Measurements from ENCODE around the gene SEMA5A. TPM values are rescaled to one million over a fixed set of nuclear protein-coding genes. Genes with fewer than 3 reads are reported as not detected.

SEMA5A gene
- total RNA-seq, 1 experiment from 2014 or later, result 0.15 TPM

- BruUV-seq (replicated peaks), result no TSS peak
- H3K27me3 ChIP-seq (ENCODE audit: control insufficient read depth, insufficient read depth, low read length), result no peaks in the 10 kb centered on the region
- H3K27ac ChIP-seq (ENCODE audit: low read length), result no peak overlapping the region
- CTCF ChIA-PET, result no interaction called here
- POLR2A ChIA-PET, result interaction anchor here (0.6 kb wide), 1 partner anchor 227 kb away, joined by 3 read pairs; no protein-coding TSS in a partner anchor
- no peaks in the 10 kb centered on the region for H3K9me3 ChIP-seq (ENCODE audit: control insufficient read depth, insufficient read depth, low read depth, low read length)
- no peaks in the 10 kb centered on the region for H3K4me1 ChIP-seq (ENCODE audit: control insufficient read depth, insufficient read depth, low read length)
- no peak overlapping the region for H3K4me3 ChIP-seq (ENCODE audit: low read depth in 2 of 2, low read length in 2 of 2)
- in situ Hi-C loops (cut with HindIII; ENCODE audit: low pct_unique_long_range_greater_than_20kb, low sequenced_read_pairs), result no loop called here
- no peak for TF ChIP-seq CTCF (IDR thresholded peaks at IDR 0.05)
- no peak for TF ChIP-seq REST (IDR thresholded peaks at IDR 0.05; ENCODE audit: insufficient read depth in 1 of 2, low read depth in 2 of 2, low read length in 1 of 2)
- TF ChIP-seq SIN3A (IDR thresholded peaks at IDR 0.05; ENCODE audit: borderline replicate concordance, insufficient read depth, low read depth, low read length), result no peak
- no peak for TF ChIP-seq TCF7L2 (IDR thresholded peaks at IDR 0.05; ENCODE audit: low read depth, low read length)
- no peak for TF ChIP-seq POLR2AphosphoS5 (IDR thresholded peaks at IDR 0.05; ENCODE audit: low read depth, low read length)
- DNase-seq (ENCODE audit: low read depth, low spot score) (no peak), ATAC-seq (no peak)
- intact Hi-C loops (cut with micrococcal nuclease; ENCODE audit: unreplicated experiment), result no loop called here
- no peaks in the 10 kb centered on the region for H3K36me3 ChIP-seq (ENCODE audit: control insufficient read depth, insufficient read depth, low read length)
These were observed 78.4 kb downstream of the SEMA5A start for GRCh38 chr5:9467199-9468059.

GRCh38 chr5:9466697-9467096 is 79.2 kb downstream of the SEMA5A start:
- no peak overlapping the region for H3K4me3 ChIP-seq (ENCODE audit: low read depth in 2 of 2, low read length in 2 of 2)
- no peaks in the 10 kb centered on the region for H3K9me3 ChIP-seq (ENCODE audit: control insufficient read depth, insufficient read depth, low read depth, low read length)
- H3K27ac ChIP-seq (ENCODE audit: low read length), result no peak overlapping the region
- in situ Hi-C loops (cut with HindIII; ENCODE audit: low pct_unique_long_range_greater_than_20kb, low sequenced_read_pairs) (no loop called here), intact Hi-C loops (cut with micrococcal nuclease; ENCODE audit: unreplicated experiment) (no loop called here)
- H3K36me3 ChIP-seq (ENCODE audit: control insufficient read depth, insufficient read depth, low read length), result no peaks in the 10 kb centered on the region
- ChIA-PET CTCF (no interaction called here), POLR2A (interaction anchor here (0.6 kb wide), 1 partner anchor 227 kb away, joined by 3 read pairs; no protein-coding TSS in a partner anchor)
- no TSS peak for BruUV-seq (replicated peaks)
- no peaks in the 10 kb centered on the region for H3K4me1 ChIP-seq (ENCODE audit: control insufficient read depth, insufficient read depth, low read length)
- DNase-seq (ENCODE audit: low read depth, low spot score) (no peak), ATAC-seq (no peak)
- H3K27me3 ChIP-seq (ENCODE audit: control insufficient read depth, insufficient read depth, low read length), result no peaks in the 10 kb centered on the region
- TF ChIP-seq CTCF (IDR thresholded peaks at IDR 0.05) (no peak), REST (IDR thresholded peaks at IDR 0.05; ENCODE audit: insufficient read depth in 1 of 2, low read depth in 2 of 2, low read length in 1 of 2) (no peak), TCF7L2 (IDR thresholded peaks at IDR 0.05; ENCODE audit: low read depth, low read length) (no peak)
